HepG2 (cell line): ENCODE results near the gene HS6ST2. TPM values are rescaled to one million over a fixed set of nuclear protein-coding genes. Genes with fewer than 3 reads are reported as not detected.

ENCODE experiments used
- ATAC-seq: fragments of 200-7000 bp; cut with Tn5 transposase; 3 replicates; pipeline ENCODE4 v1.9.1; 2020; ENCODE audit warnings: mild to moderate bottlenecking, moderate library complexity
- BruUV-seq: library from RNA; stranded (reverse); fragments of 400-500 nt; replicated peaks from 2 replicates; lab custom pipeline; 2021; lab: Mats Ljungman, UMichigan
- CTCF ChIA-PET: fragments of 300-600 bp; formaldehyde crosslinking; extraction: SDS; loops from one replicate; lab custom pipeline; 2021; ENCODE audit warnings: low total read pairs, inconsistent platforms, low intra/inter-chr PET ratio; lab: Yijun Ruan, JAX
- POLR2A ChIA-PET: fragments of 350-600 bp; sonication (Branson Sonifier 250); formaldehyde crosslinking; loops from one replicate; lab custom pipeline; 2020; ENCODE audit warnings: antibody characterized with exemption, inconsistent platforms; lab: Yijun Ruan, JAX
- DNase-seq: peaks from one replicate; pipeline ENCODE4 v3.0.0-alpha.2; 2015; ENCODE audit warnings: low spot score
- FAIRE-seq: peaks from 3 replicates; lab custom pipeline; 2011; peaks lifted over from hg19 to GRCh38; lab: Jason Lieb, UNC
- H2AFZ ChIP-seq: one replicate; pipeline ENCODE4 v1.6.1; 2011; ENCODE audit warnings: low read length, inconsistent platforms
- H3K27ac ChIP-seq: fragments of 300-600 bp; 3 replicates; pipeline ENCODE4 v1.8.0; 2011; ENCODE audit warnings: mixed run types, mild to moderate bottlenecking, mixed read lengths, low read length, inconsistent platforms; ENCODE audit not compliant: insufficient read depth; ENCODE audit errors: extremely low read length
- H3K27me3 ChIP-seq, 2 experiments: fragments of 200-600 bp in 1 of 2; 2 replicates in 1 of 2; 3 replicates in 1 of 2; pipeline versions ENCODE4 v1.6.0 to v1.8.0; 2011; ENCODE audit warnings: low read length in 2 of 2, mild to moderate bottlenecking in 2 of 2, moderate library complexity in 2 of 2, inconsistent platforms in 1 of 2; ENCODE audit not compliant: insufficient read depth in 2 of 2, control insufficient read depth in 1 of 2
- H3K36me3 ChIP-seq, 2 experiments: fragments of 200-600 bp in 1 of 2; replicated peaks in 1 of 2; 2 replicates in 1 of 2; 3 replicates in 1 of 2; pipeline versions ENCODE4 v1.5.1 to v1.8.0; 2011; ENCODE audit warnings: low read length in 2 of 2, inconsistent platforms in 1 of 2; ENCODE audit not compliant: insufficient read depth in 2 of 2, control insufficient read depth in 1 of 2
- H3K4me1 ChIP-seq: 2 replicates; pipeline ENCODE4 v1.5.1; 2012; ENCODE audit warnings: low read length, inconsistent platforms; ENCODE audit not compliant: insufficient read depth
- H3K4me2 ChIP-seq: 2 replicates; pipeline ENCODE4 v1.6.0; 2011; ENCODE audit warnings: low read depth, low read length, inconsistent platforms
- H3K4me3 ChIP-seq, 3 experiments: fragments of 200-600 bp in 1 of 3; sonication (generic), shearing (Covaris generic) in 1 of 3; replicated peaks in 1 of 3; 2 replicates each; pipeline ENCODE4 v1.5.1; 2011 to 2016; ENCODE audit warnings: low read length in 3 of 3, inconsistent platforms in 2 of 3, low read depth in 2 of 3, mild to moderate bottlenecking in 2 of 3, control low read depth in 1 of 3, mixed read lengths in 1 of 3; ENCODE audit not compliant: insufficient read depth in 1 of 3
- H3K79me2 ChIP-seq: one replicate; pipeline ENCODE4 v1.6.1; 2011; ENCODE audit warnings: low read length, inconsistent platforms; ENCODE audit not compliant: insufficient read depth
- H3K9ac ChIP-seq: 2 replicates; pipeline ENCODE4 v1.6.0; 2011; ENCODE audit warnings: mild to moderate bottlenecking, low read depth, low read length, inconsistent platforms; ENCODE audit not compliant: insufficient read depth
- H3K9me3 ChIP-seq: 2 replicates; pipeline ENCODE4 v1.5.1; 2012; ENCODE audit warnings: mild to moderate bottlenecking, low read length
- H4K20me1 ChIP-seq: 2 replicates; pipeline ENCODE4 v1.6.0; 2011; ENCODE audit warnings: inconsistent platforms, mild to moderate bottlenecking, low read length, moderate library complexity; ENCODE audit not compliant: insufficient read depth
- DBP ChIP-seq: sonication (generic); formaldehyde crosslinking; IDR thresholded peaks from 2 replicates; pipeline ENCODE4 v1.4.0; 2020; ENCODE audit warnings: missing genetic modification reagents; ENCODE audit errors: not compliant biosample characterization
- KAT2B ChIP-seq: fragments of 150-350 bp; IDR thresholded peaks from 2 replicates; pipeline ENCODE4 v1.6.1; 2014; ENCODE audit warnings: low read depth, low read length, borderline replicate concordance
- PAXIP1 ChIP-seq: sonication (generic); formaldehyde crosslinking; conservative IDR thresholded peaks from 2 replicates; pipeline ENCODE4 v1.4.0; 2020; ENCODE audit warnings: mild to moderate bottlenecking, missing genetic modification reagents, moderate library complexity
- ZBTB43 ChIP-seq: sonication (generic); formaldehyde crosslinking; conservative IDR thresholded peaks from 2 replicates; pipeline ENCODE4 v1.4.0; 2020; ENCODE audit warnings: missing genetic modification reagents
- ZSCAN21 ChIP-seq: sonication (generic); formaldehyde crosslinking; IDR thresholded peaks from 2 replicates; pipeline ENCODE4 v1.8.0; 2022; ENCODE audit warnings: mild to moderate bottlenecking, missing genetic modification reagents, moderate library complexity, borderline replicate concordance
- WGBS: methylation state at CpG from one replicate; pipeline ENCODE4 v1.1.6; 2017; ENCODE audit warnings: low lambda C conversion rate; 5-methylcytosine and 5-hydroxymethylcytosine counted together
- in situ Hi-C: cut with HindIII; loops from 2 replicates; pipeline ENCODE4 v1.10.0; 2017; ENCODE audit warnings: low pct_unique_long_range_greater_than_20kb; ENCODE audit not compliant: extremely low pct_ligation_motif_present
- intact Hi-C: fragments of 100-400 bp; cut with micrococcal nuclease; formaldehyde crosslinking; loops from one replicate; pipeline ENCODE4 v1.10.0; 2022; ENCODE audit not compliant: unreplicated experiment
- polyA plus RNA-seq, 8 experiments: library from polyadenylated mRNA; depleted of rRNA in 3 of 8; stranded (reverse) in 7 of 8; unstranded in 1 of 8; fragments of >200 nt; fragmentation: Illumina TruSeq in 4 of 8; extraction: Trizol in 4 of 8; gene quantifications; 2 replicates each; pipeline versions ENCODE4 v1.2.1 to v1.2.3, GENCODE V29; 2011 to 2016; ENCODE audit warnings: low read depth in 4 of 8, missing spikeins in 1 of 8, mixed read lengths in 1 of 8; ENCODE audit not compliant: insufficient read depth in 1 of 8
- total RNA-seq, 5 experiments: library from RNA; depleted of rRNA; stranded (reverse); fragments of >200 nt; fragmentation: Illumina TruSeq; extraction: Trizol; gene quantifications; 2 replicates each; pipeline ENCODE4 v1.2.3, GENCODE V29; 2016; ENCODE audit warnings: low read depth in 1 of 5

HS6ST2 gene
- total and polyA plus RNA-seq, 2 of the 13 experiments (the other 11 are each of a cell fraction or from before 2014, with no cell fraction given), result 0.05 TPM; not detected in 1

- no peak for DNase-seq
- FAIRE-seq, result no peak
- H2AFZ ChIP-seq, result no peak overlapping the region
- 48% methylated on average over 2 of the region's 5 CpGs for WGBS
- no peak overlapping the region for H3K4me2 ChIP-seq
- H3K4me1 ChIP-seq, result no peaks in the 10 kb centered on the region
- ATAC-seq, result no peak
- H3K27me3 ChIP-seq, result no peaks in the 10 kb centered on the region
- intact Hi-C loops (no loop called here), in situ Hi-C loops (loop anchor here (25.0 kb wide), 1 partner anchor 439 kb away; no protein-coding TSS in a partner anchor)
- H3K9me3 ChIP-seq, result no peaks in the 10 kb centered on the region
- no peak overlapping the region for H3K27ac ChIP-seq
- no peak overlapping the region for H3K9ac ChIP-seq
- H4K20me1 ChIP-seq, result no peaks in the 10 kb centered on the region
- H3K79me2 ChIP-seq, result no peaks in the 10 kb centered on the region
- no peak overlapping the region for H3K4me3 ChIP-seq
- H3K36me3 ChIP-seq, result no peaks in the 10 kb centered on the region
- no TSS peak for BruUV-seq
- POLR2A ChIA-PET, result no interaction called here
- CTCF ChIA-PET, result no interaction called here
- TF ChIP-seq KAT2B (no peak), ZBTB43 (CRISPR knock-in tag) (no peak), DBP (CRISPR knock-in tag) (no peak), PAXIP1 (CRISPR knock-in tag) (no peak), ZSCAN21 (CRISPR knock-in tag) (no peak)
- TF ChIP-seq, all 625 proteins: peak for 0
These were observed 210.2 kb downstream of the HS6ST2 start for GRCh38 chrX:132748268-132748667.
